SKM-1 treated with dmso at 0.1 percent for 144 hours (cell line): ENCODE data around the gene OR10D3.

ENCODE experiments used
- DNase-seq: peaks from one replicate; lab custom pipeline; 2025; ENCODE audit not compliant: unreplicated experiment; lab: John Stamatoyannopoulos, UW

The OR10D3 gene

DNA sequence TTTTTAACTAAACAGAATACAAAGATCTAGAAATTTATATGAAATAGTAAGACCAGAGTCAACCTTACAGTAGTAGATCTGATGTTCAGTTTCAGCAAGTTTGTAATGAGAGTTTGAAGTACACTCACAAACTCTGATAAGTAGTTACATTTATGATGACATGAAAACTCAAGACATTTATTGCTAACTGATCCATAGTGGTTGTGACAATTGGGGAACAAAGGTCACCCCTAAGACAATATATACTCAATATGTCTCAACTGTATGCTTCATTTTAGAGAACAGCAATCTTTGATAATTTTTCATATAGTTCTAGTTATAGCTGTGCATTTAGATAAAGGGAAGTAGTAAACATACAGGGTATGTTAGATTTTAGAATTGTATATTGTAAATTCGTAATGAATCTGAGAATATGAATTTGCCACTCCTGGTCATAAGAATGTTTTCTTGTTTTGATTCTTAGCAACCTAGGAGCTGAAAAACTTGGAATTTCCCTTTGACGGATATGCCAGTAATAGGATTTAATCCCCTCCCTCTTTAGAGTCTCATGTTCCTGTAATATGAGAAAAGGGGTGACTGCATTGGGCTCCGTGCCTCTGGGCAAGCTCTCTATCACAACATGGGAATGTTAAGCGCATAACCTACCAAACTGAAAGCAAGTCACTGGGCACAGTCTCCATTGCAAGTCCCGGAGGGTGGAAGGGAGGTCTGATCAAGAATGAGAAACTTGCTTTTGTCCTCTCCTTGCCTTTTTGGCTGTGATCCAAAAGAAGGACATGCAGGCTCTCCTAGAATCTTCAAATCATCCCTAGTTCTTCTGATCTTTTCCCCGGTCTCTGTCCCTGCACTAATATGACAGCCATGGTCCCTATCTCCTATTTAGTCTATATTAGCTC is 11.4 kb downstream of the OR10D3 start:
- DNase-seq = no peak

DNA sequence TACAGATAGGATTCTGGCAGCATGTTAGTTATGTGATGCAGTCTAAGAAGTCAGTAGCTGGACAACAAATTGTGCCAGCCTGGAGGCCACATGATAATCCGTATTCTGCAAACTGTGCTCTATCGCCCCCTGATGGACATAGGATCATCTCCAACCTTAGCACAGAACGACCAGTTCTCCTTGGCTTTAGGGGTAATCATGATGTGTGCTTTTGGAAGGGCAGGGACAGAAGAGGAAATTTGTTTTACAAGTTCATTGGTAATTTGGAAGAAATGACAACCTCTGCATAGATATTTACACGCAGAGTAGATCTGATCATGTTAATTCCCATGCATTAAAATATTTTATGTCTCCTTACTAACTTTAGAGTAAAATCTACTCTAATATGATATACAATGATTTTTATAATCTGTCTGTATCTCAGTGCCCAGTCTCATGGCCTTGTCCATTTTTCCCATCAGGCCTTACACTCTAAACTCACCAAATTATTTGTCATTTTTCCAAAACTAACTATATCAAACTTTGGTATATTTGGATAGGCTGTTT is 12.1 kb downstream of the OR10D3 start:
- peak; percentile 38 for DNase-seq

DNA sequence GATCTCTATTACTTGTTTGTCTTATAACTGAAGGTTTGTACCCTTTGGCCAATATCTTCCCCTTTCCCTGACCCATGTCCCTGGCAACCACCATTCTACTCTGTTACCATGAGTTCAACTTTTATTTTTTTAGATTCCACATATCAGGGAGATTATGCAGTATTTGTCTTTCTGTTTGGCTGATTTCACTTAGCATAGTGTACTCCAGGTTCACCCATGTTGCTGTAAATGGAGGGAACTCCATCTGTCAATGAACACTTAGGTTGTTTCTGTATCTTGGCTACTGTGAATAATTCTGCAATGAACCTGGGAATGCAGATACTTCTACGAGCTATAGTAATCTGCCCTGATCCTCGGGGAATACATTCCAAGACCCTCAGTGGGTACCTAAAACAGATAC is 14.9 kb downstream of the OR10D3 start:
- DNase-seq = no peak

DNA sequence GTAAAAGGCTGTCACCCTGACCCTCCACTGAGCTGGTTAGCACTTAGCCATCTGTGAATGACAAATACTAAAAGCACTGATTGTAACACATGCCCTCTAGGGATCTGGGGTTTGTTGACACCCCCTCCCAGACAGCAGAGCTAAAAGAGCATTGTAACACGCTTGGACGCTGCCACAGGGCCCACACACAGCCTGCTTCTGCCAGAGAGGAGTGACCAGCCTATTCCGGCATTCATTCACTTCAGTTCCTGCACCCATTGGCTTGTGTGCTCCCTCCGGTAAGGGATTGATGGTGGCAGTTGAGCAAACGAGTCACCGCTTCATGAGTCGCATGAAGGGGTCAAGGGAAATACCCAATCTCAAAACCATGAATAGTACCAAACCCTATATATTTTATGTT is 15.8 kb downstream of the OR10D3 start:
- no peak for DNase-seq

DNA sequence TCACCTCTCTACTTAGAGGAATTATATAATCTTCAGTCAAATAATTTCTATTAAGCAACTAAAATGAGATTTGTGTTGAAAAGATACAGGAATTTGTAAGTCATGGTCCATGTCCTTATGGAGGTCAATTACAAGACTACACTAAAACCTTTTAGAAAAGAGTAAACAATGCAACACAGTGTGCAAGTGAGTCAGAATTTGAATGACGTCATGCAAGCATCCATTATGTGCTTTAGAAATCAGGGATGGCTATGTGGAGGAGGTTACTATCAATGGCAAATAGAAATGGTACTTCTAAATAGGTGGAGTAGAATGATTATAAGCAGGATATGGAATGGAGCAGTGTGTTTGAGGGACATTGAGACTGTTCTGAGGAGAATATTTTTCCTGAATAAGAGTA is 16.6 kb downstream of the OR10D3 start:
- no peak for DNase-seq

DNA sequence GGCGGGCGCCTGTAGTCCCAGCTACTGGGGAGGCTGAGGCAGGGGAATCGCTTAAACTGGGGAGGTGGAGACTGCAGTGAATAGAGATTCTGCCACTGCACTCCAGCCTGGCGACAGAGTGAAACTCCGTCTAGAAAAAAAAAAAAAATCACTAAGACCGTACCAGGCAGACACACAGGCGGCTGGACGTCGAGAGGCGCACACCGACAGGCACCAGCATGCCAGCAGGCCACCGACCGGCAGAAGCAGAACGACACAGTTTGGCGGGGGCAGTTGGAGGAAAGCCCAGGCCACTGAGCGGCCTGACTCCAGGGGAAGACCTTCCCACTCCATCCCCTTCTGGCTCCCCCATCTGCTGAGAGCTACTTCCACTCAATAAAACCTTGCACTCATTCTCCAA is 17.5 kb downstream of the OR10D3 start:
- DNase-seq = no peak

DNA sequence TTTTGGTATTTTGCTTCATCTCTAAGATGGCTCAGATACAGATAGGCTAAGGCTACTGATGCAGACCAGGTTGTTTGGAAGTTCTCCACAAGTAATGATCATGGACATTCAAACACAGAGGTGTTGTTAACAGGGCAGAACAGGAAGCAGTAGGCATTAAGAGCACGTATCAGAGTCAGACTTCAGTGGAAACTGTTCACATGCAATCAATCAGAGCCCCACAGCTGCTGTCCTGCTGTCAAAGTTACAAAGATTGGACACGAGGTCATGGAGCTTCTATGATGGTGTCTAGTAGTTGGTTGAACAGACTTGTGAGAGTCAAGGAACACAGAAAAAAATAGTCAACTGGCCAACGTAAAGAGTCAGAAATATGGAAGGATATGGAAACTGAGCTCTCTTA is 19.8 kb downstream of the OR10D3 start:
- DNase-seq = no peak

DNA sequence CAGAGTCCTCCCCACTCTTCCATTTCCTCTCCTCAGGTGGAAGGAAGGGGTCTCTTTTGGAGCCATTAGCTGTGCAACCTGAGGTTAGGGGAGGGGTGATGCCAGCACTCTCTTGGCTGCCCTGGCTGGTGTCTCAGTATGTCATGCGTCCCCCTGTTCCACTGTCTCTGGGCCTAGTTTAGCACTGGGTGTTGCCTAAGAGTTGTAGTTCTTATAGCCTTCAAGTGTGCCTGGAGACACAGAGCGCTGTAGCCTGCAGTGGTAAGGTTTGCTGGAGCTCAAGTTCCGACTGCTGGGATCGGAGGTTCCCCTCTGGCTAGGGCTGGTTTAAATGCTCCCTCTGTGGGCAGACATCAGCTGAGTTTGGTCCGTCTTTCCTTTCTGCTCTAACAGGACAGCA is 20.9 kb downstream of the OR10D3 start:
- no peak for DNase-seq

DNA sequence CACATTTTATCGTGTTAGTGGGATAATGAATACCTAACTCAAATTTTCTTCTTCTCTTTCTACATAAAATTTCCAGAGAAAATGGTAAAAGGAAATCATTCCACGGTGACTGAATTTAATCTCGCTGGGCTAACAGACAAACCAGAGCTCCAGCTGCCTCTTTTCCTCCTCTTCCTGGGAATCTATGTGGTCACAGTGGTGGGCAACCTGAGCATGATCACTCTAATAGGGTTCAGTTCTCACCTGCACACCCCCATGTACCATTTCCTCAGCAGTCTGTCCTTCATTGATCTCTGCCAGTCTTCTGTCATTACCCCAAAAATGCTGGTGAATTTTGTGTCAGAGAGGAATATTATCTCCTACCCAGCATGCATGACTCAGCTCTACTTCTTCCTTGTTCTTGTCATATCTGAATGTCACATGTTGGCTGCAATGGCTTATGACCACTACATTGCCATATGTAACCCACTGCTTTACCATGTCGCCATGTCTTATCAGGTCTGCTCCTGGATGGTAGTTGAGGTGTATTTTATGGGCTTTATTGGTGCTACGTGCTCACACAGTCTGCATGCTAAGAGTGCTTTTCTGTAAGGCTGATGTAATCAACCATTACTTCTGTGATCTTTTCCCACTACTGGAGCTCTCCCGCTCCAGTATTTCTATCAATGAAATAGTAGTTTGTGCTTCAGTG is 24.1 kb downstream of the OR10D3 start:
- DNase-seq = no peak

DNA sequence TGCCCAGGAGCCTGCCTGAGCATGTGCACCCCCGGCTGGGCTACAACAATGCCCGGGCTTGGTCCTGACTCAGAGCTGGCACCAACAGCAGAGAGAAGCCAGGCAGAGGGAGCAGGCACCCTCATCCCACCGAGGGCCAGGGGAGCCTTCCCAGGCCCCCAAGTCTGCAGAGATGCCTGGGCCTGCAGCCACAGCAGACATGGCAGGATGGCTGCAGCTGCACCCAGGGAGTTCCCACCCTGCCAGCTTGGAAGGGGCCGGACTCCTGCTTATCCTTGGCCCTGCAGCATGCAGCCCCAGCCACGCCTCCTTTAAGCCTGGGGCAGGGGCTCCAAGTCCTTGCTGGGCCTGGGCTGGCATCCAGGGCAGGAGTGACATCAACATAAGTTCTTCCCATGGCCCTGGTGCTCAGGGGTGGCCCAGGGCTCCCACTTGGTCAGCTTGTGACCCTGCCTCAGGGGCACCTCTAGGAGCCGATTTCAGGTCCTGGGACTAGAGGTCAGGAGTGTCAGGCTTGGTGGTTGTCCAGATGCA is 26.7 kb downstream of the OR10D3 start:
- DNase-seq = no peak

DNA sequence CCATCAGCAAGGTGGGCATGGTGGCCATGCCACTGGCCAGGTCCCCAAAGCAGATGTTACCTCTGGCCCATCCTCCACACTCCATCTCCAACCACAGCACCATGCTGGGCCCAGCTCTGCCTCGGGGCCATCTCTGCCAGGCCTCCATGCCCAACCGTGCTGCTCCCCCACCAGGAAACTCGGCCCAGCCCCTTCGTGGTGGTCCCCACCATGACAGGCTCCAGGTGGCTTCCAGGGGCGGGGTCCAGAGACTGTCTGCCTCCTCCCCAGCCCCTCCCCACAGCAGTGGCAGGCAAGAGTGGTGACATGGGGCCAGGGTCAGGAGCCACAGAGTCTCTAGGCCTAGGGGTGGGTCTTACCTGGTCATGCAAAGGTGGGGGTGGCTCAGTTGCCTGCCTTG is 27.3 kb downstream of the OR10D3 start:
- DNase-seq = no peak

DNA sequence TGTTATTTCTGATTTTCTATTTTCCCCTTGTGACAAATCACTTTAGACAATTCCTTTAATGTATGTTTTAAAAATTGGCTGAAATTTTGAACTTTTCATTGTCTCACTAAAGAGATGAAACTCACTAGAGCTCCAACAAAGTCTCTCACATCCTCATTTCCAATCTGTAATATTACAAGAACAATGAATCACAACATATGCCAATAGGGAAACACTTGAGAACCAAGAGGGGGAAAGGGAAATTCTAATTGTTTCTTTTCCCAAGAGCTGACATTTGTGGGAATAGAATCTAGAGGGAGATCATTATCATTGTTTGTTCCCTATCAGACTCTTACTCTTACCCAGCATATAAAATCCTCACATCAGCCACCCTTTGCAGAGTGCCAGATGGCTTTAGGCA is 28.2 kb downstream of the OR10D3 start:
- no peak for DNase-seq

DNA sequence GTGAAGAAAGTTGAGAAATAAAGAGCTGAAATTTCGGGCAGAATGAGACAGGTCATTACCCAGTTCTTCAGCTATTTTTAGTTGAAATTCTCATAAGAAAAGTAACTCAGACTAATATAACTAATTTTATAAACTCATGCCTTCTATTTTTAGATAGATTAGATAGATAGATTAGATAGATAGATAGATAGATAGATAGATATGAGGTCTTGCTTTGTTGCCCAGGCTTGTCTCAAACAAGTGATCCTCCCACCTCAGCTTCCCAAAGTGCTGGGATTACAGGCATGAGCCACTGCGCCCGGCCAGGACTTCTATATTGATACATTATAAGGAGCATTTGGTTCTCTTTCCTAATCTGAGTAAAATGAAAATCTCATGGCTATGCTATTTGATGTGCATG is 30.9 kb downstream of the OR10D3 start:
- no peak for DNase-seq

DNA sequence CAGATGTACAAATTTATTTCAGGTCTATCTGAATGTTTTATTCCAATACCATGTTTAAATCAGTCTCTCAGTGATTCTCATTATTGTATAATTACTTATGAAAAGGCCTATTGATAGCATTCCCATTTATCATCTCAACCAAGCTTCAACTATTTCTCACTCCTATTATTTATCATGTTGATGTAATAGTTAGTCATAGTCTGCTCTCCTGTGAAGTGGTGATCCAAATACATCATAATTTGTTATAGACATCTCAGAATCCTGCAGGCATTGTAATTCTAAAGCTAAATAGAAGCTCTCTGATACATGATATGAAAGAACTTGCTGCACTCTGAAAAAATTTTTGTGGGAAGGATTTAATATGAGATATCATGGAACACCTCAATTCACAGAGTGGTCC is 36.0 kb downstream of the OR10D3 start:
- no peak for DNase-seq

DNA sequence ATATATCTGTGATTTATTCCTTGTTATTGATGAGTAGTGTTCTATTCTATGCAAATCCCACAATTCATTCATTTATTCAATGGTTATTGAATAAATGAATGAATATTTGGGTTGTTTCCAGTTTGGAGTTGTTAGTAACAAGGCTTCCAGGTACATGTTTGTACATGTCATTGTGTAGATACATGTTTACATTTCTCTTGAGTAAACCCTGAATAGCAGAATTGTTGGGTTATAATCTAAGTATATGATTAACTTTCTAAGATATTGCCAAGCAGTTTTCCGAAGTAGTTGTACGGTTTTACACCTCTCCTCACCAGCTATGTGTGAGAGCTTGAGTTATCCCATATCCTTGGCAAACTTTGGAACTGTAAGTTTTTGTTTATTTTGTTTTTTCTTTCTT is 39.3 kb downstream of the OR10D3 start:
- no peak for DNase-seq

DNA sequence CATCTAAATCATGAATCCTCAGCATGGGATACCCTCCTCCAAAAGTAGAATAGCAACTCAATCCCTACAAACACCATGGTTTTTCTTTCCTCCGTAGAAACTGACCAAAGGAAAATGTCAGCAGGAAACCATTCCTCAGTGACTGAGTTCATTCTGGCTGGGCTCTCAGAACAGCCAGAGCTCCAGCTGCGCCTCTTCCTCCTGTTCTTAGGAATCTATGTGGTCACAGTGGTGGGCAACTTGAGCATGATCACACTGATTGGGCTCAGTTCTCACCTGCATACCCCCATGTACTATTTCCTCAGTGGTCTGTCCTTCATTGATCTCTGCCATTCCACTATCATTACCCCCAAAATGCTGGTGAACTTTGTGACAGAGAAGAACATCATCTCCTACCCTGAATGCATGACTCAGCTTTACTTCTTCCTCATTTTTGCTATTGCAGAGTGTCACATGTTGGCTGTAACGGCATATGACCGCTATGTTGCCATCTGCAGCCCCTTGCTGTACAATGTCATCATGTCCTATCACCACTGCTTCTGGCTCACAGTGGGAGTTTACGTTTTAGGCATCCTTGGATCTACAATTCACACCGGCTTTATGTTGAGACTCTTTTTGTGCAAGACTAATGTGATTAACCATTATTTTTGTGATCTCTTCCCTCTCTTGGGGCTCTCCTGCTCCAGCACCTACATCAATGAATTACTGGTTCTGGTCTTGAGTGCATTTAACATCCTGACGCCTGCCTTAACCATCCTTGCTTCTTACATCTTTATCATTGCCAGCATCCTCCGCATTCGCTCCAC is 41.7 kb downstream of the OR10D3 start:
- DNase-seq = peak; percentile 74

DNA sequence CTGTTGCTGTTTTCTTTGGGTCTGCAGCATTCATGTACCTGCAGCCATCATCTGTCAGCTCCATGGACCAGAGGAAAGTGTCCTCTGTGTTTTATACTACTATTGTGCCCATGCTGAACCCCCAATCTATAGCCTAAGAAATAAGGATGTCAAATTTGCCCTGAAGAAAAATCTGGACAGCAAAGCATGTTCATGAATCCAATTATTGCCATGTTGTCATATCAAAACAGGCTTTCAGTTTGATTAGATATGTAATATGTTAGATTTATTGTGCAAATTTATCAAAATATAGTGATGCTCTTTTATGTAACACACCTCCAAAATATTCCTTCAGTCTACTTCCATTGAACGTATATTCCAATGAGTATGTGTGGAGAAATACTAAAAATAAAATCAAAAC is 42.3 kb downstream of the OR10D3 start:
- no peak for DNase-seq

DNA sequence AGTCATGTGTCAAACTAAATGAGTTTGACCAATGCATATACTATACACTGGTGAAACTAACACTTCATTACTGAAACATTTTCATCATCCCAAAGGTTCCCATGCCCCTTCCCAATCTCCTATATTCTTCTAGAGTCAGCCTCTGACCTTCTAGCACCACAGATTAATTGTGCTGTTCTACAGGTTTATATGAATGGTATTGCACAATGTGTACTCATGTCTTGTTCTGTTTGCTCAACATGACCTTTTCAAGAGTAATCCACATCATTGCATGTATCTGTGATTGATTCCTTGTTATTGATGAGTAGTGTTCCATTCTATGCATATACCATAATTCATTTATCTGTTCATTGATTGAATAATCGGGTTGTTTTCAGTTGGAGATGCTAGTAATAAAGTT is 50.2 kb downstream of the OR10D3 start:
- no peak for DNase-seq
